ENCODE data around the gene EIF4G1.

GRCh38 chr3:184311633-184312032, 2.8 kb upstream of the EIF4G1 start:
- TF ChIP-seq CTCF (IDR thresholded peaks at IDR 0.05; ENCODE audit: low read depth, low read length, poor library complexity, severe bottlenecking) (no peak), EZH2phosphoT487 (IDR thresholded peaks at IDR 0.05; ENCODE audit: borderline replicate concordance, low read length) (no peak)
